Loucy (cell line): ENCODE data around the gene CTCFL.

ENCODE experiments used
- H2AFZ ChIP-seq: fragments of 200-600 bp; sonication (generic); 2 replicates; pipeline ENCODE4 v1.6.0; 2016; ENCODE audit warnings: antibody characterized with exemption, mild to moderate bottlenecking, low read length, moderate library complexity
- H3F3A ChIP-seq: fragments of 200-600 bp; 2 replicates; pipeline ENCODE4 v1.6.0; 2016; ENCODE audit warnings: antibody characterized with exemption, low read depth, mild to moderate bottlenecking
- H3K27me3 ChIP-seq: fragments of 200-600 bp; sonication (generic); 2 replicates; pipeline ENCODE4 v1.6.1; 2014; ENCODE audit warnings: low read length, mild to moderate bottlenecking; ENCODE audit not compliant: insufficient read depth, poor library complexity, severe bottlenecking
- H3K36me3 ChIP-seq: fragments of 200-600 bp; sonication (generic); 2 replicates; pipeline ENCODE4 v1.6.1; 2016; ENCODE audit warnings: low read length; ENCODE audit not compliant: insufficient read depth
- H3K4me1 ChIP-seq: fragments of 200-600 bp; sonication (generic); 2 replicates; pipeline ENCODE4 v1.5.1; 2014; ENCODE audit warnings: low read length, mild to moderate bottlenecking; ENCODE audit not compliant: insufficient read depth, poor library complexity, severe bottlenecking
- H3K4me2 ChIP-seq: fragments of 200-600 bp; sonication (generic); 2 replicates; pipeline ENCODE4 v1.6.0; 2014; ENCODE audit warnings: antibody characterized with exemption, low read length, low read depth, mild to moderate bottlenecking; ENCODE audit not compliant: poor library complexity, severe bottlenecking
- H3K4me3 ChIP-seq: fragments of 200-600 bp; sonication (generic); 2 replicates; pipeline ENCODE4 v1.5.1; 2014; ENCODE audit warnings: low read length, mild to moderate bottlenecking, mixed read lengths; ENCODE audit not compliant: poor library complexity, severe bottlenecking
- H3K79me2 ChIP-seq: fragments of 200-600 bp; sonication (generic); 2 replicates; pipeline ENCODE4 v1.6.1; 2014; ENCODE audit warnings: low read length; ENCODE audit not compliant: insufficient read depth
- H3K9ac ChIP-seq: fragments of 200-600 bp; sonication (generic); 2 replicates; pipeline ENCODE4 v1.6.0; 2014; ENCODE audit warnings: mild to moderate bottlenecking, low read depth, low read length, moderate library complexity; ENCODE audit not compliant: poor library complexity, severe bottlenecking
- H3K9me2 ChIP-seq: fragments of 200-600 bp; sonication (generic); replicated peaks from 2 replicates; pipeline ENCODE4 v1.6.1; 2016; ENCODE audit warnings: low read depth, low read length, mixed read lengths
- H3K9me3 ChIP-seq: fragments of 200-600 bp; sonication (generic); 2 replicates; pipeline ENCODE4 v1.6.1; 2014; ENCODE audit warnings: mild to moderate bottlenecking, antibody characterized with exemption, low read length, low read depth; ENCODE audit not compliant: insufficient read depth
- H4K20me1 ChIP-seq: fragments of 200-600 bp; sonication (generic); 2 replicates; pipeline ENCODE4 v1.6.0; 2014; ENCODE audit warnings: antibody characterized with exemption, low read length, mild to moderate bottlenecking; ENCODE audit not compliant: insufficient read depth, poor library complexity, severe bottlenecking
- EZH2phosphoT487 ChIP-seq: fragments of 200-600 bp; IDR thresholded peaks from 2 replicates; pipeline ENCODE4 v1.6.1; 2018; ENCODE audit warnings: antibody characterized with exemption, mild to moderate bottlenecking, moderate library complexity, borderline replicate concordance
- TF ChIP-seq, protein P1 (sequence below): fragments of 200-600 bp; sonication (generic); conservative IDR thresholded peaks from 2 replicates; pipeline ENCODE4 v1.5.1; 2014; ENCODE audit warnings: mild to moderate bottlenecking, antibody characterized with exemption, low read length

CTCFL gene

DNA sequence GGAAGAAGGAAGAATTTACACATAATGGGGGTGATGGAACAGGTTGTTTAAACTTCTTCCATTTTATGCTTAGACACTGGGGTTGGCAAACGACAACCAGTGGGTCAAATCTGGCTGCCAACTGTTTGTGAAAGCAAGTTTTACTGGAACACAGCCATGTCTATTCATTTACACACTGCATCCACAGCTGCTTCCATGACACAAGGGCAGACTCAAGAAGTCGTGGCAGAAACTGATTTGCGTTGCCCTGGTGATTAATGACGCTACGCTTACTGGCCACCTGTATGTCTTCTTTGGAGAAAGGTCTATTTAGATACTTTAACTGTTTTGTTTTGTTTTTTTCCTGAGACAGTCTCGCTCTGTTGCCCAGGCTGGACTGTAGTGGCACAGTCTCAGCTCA lies 19.0 kb downstream of the CTCFL start:
- no peaks in the 10 kb centered on the region for H4K20me1 ChIP-seq
- no peaks in the 10 kb centered on the region for H3K4me1 ChIP-seq
- TF ChIP-seq, protein P1, sequence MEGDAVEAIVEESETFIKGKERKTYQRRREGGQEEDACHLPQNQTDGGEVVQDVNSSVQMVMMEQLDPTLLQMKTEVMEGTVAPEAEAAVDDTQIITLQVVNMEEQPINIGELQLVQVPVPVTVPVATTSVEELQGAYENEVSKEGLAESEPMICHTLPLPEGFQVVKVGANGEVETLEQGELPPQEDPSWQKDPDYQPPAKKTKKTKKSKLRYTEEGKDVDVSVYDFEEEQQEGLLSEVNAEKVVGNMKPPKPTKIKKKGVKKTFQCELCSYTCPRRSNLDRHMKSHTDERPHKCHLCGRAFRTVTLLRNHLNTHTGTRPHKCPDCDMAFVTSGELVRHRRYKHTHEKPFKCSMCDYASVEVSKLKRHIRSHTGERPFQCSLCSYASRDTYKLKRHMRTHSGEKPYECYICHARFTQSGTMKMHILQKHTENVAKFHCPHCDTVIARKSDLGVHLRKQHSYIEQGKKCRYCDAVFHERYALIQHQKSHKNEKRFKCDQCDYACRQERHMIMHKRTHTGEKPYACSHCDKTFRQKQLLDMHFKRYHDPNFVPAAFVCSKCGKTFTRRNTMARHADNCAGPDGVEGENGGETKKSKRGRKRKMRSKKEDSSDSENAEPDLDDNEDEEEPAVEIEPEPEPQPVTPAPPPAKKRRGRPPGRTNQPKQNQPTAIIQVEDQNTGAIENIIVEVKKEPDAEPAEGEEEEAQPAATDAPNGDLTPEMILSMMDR: no peak
- TF ChIP-seq EZH2phosphoT487: no peak
- H3K9me3 ChIP-seq: no peaks in the 10 kb centered on the region
- H3K79me2 ChIP-seq: no peaks in the 10 kb centered on the region
- H3F3A ChIP-seq: no peaks in the 10 kb centered on the region
- H3K9ac ChIP-seq: no peak overlapping the region
- H3K9me2 ChIP-seq: no peaks in the 10 kb centered on the region
- H3K4me3 ChIP-seq: no peak overlapping the region
- no peak overlapping the region for H2AFZ ChIP-seq
- no peaks in the 10 kb centered on the region for H3K36me3 ChIP-seq
- no peaks in the 10 kb centered on the region for H3K27me3 ChIP-seq
- no peak overlapping the region for H3K4me2 ChIP-seq

- Histone ChIP-seq H3K9me3 (no peaks in the 10 kb centered on the region), H3K79me2 (no peaks in the 10 kb centered on the region), H3K9ac (no peak overlapping the region), H3K4me3 (no peak overlapping the region), H3K27me3 (no peaks in the 10 kb centered on the region), H3K36me3 (no peaks in the 10 kb centered on the region), H2AFZ (no peak overlapping the region), H3F3A (no peaks in the 10 kb centered on the region), H3K4me1 (no peaks in the 10 kb centered on the region), H3K9me2 (no peaks in the 10 kb centered on the region), H3K4me2 (no peak overlapping the region), H4K20me1 (no peaks in the 10 kb centered on the region)
- no peak for TF ChIP-seq EZH2phosphoT487
- TF ChIP-seq, protein P1: no peak
Observed at GRCh38 chr20:57504411-57504810, 20.5 kb downstream of the CTCFL start.

DNA sequence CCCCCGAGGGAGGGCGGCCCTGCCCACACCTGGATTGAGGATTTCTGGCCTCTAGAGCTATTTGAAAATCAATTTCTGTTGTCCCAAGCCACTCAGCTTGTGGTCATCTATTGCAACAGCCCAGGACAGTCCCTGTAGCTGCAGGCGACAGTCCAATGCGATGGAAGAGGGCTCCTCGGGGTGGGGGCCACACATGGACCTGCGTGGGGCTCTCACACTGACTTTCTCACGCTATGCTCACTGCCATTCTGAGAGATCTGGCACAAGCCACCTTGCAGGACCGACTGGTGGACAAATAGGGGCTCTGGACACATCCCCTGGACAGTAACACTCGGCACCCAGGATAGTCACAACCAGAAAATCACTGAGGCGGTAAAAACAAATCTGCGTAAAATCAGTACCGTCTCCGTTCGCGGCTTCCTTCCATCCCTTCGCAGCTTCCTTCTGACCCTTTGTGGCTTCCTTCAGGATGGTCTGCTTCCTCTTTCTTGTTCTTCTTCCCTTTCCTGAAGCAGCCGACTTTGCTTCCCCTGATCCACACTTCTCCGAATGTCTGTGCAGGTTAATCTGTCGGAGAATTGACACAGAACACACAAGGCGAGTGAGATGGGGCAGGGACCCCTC lies 21.8 kb downstream of the CTCFL start:
- no peaks in the 10 kb centered on the region for H3K79me2 ChIP-seq
- H3K36me3 ChIP-seq: no peaks in the 10 kb centered on the region

More for the DNA sequence above, 21.8 kb downstream of the CTCFL start:
- Histone ChIP-seq H3F3A (no peaks in the 10 kb centered on the region), H3K9ac (no peak overlapping the region), H3K9me2 (no peaks in the 10 kb centered on the region), H3K4me2 (no peak overlapping the region), H3K4me1 (peaks cover 6% of the 10 kb centered on the region), H3K4me3 (no peak overlapping the region), H4K20me1 (no peaks in the 10 kb centered on the region), H2AFZ (no peak overlapping the region), H3K9me3 (no peaks in the 10 kb centered on the region), H3K27me3 (no peaks in the 10 kb centered on the region)
- TF ChIP-seq, protein P1: no peak
- TF ChIP-seq EZH2phosphoT487: no peak
